HG03095 (cell line): ENCODE measurements around the gene KRTAP10-5.
"Not testable (repeated sequence)": the region's sequence is repeated elsewhere in the genome, so short reads cannot be mapped to it uniquely, and the experiment has no call there.

Experiments
- ATAC-seq: cut with Tn5 transposase; IDR thresholded peaks from one replicate; pipeline ENCODE4 v1.9.1; 2021; ENCODE audit warnings: moderate library complexity; ENCODE audit not compliant: unreplicated experiment

Gene KRTAP10-5

DNA sequence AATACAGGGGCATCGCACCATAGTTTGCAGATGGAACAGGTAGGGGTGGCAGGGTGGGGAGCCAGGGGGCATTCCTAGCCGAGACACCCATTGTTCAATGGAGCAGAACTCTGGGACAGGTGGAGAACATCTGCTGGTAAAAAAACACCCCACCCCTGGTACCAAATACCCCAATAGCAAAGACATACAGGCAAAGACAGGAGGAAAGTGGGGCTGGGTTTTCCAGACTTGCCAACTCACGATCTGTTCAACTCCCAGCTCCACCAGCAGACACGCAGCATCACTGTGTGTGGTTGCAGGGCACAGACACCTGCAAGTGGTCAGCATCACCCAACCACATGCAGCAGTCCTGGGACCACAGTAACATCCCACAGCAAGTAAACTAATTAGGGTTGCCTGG lies 31.1 kb upstream of the KRTAP10-5 start:
- ATAC-seq = no peak

GRCh38 chr21:44610157-44610843 lies 29.9 kb upstream of the KRTAP10-5 start:
- not testable (repeated sequence) for ATAC-seq

DNA sequence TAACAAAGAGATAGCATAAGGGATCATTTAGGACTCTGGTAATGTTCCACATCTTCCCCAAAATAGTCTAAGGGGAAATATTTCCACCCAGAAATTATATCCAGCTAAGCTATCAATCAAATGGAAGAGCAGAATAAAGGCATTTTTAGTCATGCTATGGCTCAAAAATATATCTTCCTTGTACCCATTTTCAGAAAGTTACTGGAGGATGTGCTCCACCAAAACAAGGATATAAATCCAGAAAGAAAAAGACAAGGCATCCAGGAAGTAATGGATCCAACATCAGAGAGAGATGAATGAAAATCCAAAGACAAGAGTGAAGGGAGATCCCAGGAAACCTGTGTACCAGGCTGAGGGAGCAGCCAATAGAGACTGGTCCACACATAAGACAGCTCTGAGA lies 28.8 kb upstream of the KRTAP10-5 start:
- no peak for ATAC-seq

- no peak for ATAC-seq
Observed at GRCh38 chr21:44606495-44606894, 26.1 kb upstream of the KRTAP10-5 start.

- ATAC-seq = no peak
Observed at GRCh38 chr21:44603911-44604310, 23.5 kb upstream of the KRTAP10-5 start.

DNA sequence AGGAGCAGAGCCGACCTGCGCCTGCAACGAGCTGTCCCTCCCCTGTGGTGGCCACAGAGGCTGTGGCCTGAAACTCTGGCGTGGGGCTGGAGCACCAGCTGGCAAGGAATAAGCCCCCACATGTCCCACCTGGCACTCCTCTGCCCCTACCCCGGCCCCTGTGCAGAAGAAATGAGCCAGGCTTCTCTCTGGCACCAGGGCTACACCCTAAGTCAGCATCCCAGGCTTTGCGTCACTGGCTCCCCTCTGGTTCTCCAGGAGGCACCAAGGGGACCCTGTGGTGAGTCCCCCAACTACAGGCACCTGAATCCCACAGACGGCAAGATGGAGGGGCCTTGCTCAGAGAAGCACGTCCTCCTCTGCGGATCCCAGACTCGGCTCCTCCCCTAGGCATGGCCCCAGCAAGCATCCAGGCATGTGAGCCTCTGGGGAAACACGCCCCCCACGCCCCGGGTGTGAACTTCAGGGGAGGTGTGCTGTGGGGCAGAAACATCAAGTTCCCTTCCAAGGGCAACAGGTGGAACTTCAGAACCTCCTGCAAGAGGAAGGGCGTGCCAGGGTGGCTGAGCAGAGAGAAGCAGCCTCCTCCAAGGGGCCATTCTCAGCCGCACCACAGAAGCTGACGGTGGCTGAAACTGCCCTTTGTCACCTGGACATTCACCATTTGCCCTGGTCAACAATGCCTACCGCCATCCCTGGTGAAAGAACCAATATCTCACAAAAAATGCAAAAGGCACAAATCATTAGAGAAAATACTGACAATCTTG lies 22.9 kb upstream of the KRTAP10-5 start:
- no peak for ATAC-seq

DNA sequence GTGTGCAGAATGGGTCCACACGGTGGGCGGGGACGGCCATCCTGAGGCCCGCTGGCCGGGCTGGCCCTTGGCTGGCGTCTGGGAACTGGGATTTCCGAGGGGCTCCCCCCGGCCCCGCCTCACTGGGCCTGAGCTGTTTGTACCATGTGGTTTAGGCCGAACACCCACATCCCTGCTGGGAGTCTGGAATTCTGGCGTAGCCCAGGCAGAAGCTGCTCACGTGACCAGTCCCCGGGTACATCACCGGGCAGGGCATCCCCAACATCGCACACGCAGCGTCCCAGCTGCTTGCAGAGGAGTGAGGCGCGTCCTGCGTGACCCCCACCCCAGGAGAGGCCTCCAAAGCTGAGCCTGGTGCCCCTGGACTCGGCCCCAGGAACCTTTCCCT lies 22.1 kb upstream of the KRTAP10-5 start:
- no peak for ATAC-seq

- no peak for ATAC-seq
Observed at GRCh38 chr21:44601596-44602462, 21.4 kb upstream of the KRTAP10-5 start.

- not testable (repeated sequence) for ATAC-seq
Observed at GRCh38 chr21:44601091-44601490, 20.7 kb upstream of the KRTAP10-5 start.

- ATAC-seq = not testable (repeated sequence)
Observed at GRCh38 chr21:44600118-44600978, 19.9 kb upstream of the KRTAP10-5 start, which contains the start of gene KRTAP10-7. Gene KRTAP10-7 (plus strand): TSS chr21:44600597. CDS start chr21:44600622, 25 bp downstream.

- ATAC-seq = no peak
Observed at GRCh38 chr21:44599264-44600029, 19.0 kb upstream of the KRTAP10-5 start.

GRCh38 chr21:44598061-44598460 lies 17.7 kb upstream of the KRTAP10-5 start:
- ATAC-seq = no peak

GRCh38 chr21:44596068-44596725 lies 15.8 kb upstream of the KRTAP10-5 start:
- ATAC-seq = no peak

DNA sequence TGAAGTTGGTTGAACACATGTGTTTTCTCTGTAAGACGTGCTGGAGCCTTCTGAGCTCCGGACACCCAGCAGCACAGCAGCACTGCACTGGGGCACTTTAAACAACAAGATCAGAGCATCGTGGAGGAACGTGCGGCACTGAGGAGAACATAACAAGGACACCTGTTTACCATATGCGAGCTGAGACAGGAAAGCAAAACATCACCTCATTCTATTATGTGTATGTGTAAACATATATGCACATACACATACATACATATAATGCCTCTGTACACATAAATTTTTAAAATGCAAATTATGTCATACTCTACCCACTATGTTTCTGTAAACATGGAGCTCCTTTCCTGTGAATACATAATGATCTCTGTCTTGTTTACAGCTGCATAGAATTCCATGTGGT lies 15.1 kb upstream of the KRTAP10-5 start:
- no peak for ATAC-seq

GRCh38 chr21:44594406-44594916 lies 14.1 kb upstream of the KRTAP10-5 start:
- ATAC-seq = no peak

DNA sequence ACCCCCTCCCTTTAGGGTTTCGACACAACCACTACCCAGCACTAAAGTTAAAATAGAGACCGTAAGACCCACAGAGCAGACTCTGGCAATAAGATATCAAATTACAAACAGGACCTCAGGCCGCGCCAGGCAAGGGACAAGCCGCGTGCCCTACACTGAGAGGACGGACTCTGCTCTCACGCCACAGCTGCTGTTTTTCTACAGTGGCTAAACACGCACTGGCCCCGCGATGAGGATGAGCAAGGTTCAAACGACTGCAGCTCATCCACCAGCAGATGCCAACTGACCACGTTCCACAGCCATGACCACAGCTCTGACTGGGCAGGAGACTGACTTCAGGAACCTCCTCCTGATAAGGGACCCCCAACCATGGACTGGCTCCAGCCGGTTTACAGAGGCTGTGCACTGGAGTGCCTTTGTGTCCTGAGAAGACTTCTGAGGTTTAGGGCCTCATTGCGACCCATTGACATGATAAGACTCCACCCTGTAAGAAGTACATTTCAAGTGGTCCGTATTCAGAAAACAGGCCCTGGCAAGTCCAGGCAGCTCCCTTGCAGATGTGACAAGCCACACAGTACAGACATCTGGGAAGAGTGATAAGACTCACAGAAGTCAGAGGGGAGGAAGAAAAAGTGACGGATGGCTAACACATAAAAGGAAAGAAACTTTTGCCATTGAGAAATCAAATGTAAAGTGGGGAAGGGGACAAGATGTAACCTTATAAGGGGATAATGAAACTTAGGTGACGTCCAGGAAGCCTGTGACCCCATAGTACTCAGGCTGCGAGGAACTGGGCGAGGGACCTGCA lies 13.4 kb upstream of the KRTAP10-5 start:
- ATAC-seq = no peak

DNA sequence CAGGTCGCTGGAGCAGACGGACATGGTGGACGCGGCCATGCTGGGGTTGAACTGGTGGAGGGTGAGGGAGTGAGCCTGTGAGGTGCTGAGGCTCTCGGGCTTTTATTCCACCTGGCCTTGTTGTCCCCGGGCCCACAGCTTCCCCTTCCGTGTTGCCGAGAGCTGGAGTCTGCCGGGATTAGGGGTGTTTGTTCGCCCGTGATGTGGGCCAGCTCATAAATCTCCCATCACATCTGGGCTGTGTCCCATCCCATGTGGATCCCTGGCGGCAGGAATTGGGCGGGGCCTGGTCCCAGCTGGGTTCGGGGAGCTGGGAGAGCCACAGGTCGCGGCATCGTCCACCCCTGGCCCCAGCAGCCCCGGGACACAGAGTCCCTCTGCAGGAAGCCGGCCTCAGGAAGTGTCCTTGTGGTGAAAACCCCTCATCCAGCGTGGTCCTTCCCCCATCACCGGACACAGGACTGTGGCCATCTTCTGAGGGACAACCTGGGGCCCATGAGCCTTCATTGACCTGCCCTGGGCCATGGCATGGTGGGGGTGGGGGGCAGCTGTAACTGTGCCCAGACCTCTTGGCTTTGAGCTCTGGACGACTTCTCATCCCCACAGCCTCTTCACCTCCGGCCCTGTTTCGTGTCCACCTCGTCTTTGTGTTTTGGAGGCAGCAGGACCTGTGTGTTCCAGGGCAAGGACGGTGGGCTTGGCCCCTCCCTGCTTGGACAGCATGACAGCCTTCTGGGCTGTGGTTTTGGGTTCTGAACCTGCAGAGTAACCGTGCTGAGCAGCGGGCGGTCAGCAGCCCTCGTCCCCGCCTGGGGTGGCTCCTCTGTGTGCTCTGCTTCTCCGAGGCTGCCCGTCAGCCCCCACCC lies 12.3 kb upstream of the KRTAP10-5 start, which contains the start of gene KRTAP10-6:
Gene KRTAP10-6, minus strand, starts transcription at position 60 of the 866 bp plus-strand sequence. Its CDS starts 21 bp downstream, at position 39.
- ATAC-seq = no peak
